Ishikawa (cell line): ENCODE data around the gene BPIFA3.

Source experiments
- CEBPB ChIP-seq: IDR thresholded peaks from 2 replicates; pipeline ENCODE4 v1.6.1; 2012
- CREB1 ChIP-seq: IDR thresholded peaks from 2 replicates; pipeline ENCODE4 v1.6.1; 2012; ENCODE audit warnings: low read depth
- EGR1 ChIP-seq: IDR thresholded peaks from 2 replicates; pipeline ENCODE4 v1.6.1; 2012
- EP300 ChIP-seq: IDR thresholded peaks from 2 replicates; pipeline ENCODE4 v1.6.1; 2012; ENCODE audit warnings: borderline replicate concordance
- FOXM1 ChIP-seq: IDR thresholded peaks from 2 replicates; pipeline ENCODE4 v1.6.1; 2012; ENCODE audit warnings: low read depth, borderline replicate concordance
- NFIC ChIP-seq: IDR thresholded peaks from 2 replicates; pipeline ENCODE4 v1.6.1; 2012
- RAD21 ChIP-seq: IDR thresholded peaks from 2 replicates; pipeline ENCODE4 v1.6.1; 2012; ENCODE audit warnings: low read depth
- TAF1 ChIP-seq: IDR thresholded peaks from 2 replicates; pipeline ENCODE4 v1.6.1; 2012; ENCODE audit warnings: low read depth, mild to moderate bottlenecking
- TCF12 ChIP-seq: IDR thresholded peaks from 2 replicates; pipeline ENCODE4 v1.6.1; 2012; ENCODE audit warnings: low read depth
- TEAD4 ChIP-seq: IDR thresholded peaks from 2 replicates; pipeline ENCODE4 v1.6.1; 2012
- YY1 ChIP-seq: IDR thresholded peaks from 2 replicates; pipeline ENCODE4 v1.6.1; 2012; ENCODE audit warnings: low read depth
- ZBTB7A ChIP-seq: IDR thresholded peaks from 2 replicates; pipeline ENCODE4 v1.6.1; 2012; ENCODE audit warnings: low read depth
- TF ChIP-seq, protein P1 (sequence below): IDR thresholded peaks from 2 replicates; pipeline ENCODE4 v1.6.1; 2012
- TF ChIP-seq, protein P2 (sequence below): IDR thresholded peaks from 2 replicates; pipeline ENCODE4 v1.6.1; 2012
- TF ChIP-seq, protein P3 (sequence below): IDR thresholded peaks from 2 replicates; pipeline ENCODE4 v1.6.1; 2012; ENCODE audit warnings: low read depth, mild to moderate bottlenecking

BPIFA3 gene

DNA sequence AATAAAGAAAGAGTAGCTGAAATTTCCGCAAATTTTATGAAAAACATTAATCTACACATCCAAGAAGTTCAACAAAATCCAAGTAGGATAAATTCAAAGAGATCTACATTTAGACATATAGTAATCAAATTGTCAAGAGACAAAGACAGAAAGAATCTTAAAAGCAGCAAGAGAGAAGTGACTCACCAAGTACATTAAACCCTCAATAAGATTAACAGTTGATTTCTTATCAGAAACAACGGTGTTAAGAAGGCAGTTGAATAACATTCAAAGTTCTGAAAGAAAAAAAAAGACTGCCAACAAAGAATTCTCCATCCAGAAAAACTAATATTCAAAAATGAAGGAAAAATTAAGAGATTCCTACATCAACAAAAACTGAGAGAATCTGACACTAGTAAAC, 37.9 kb downstream of the BPIFA3 start:
- no peak for TF ChIP-seq RAD21
- TF ChIP-seq, protein P1, sequence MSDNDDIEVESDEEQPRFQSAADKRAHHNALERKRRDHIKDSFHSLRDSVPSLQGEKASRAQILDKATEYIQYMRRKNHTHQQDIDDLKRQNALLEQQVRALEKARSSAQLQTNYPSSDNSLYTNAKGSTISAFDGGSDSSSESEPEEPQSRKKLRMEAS: no peak

DNA sequence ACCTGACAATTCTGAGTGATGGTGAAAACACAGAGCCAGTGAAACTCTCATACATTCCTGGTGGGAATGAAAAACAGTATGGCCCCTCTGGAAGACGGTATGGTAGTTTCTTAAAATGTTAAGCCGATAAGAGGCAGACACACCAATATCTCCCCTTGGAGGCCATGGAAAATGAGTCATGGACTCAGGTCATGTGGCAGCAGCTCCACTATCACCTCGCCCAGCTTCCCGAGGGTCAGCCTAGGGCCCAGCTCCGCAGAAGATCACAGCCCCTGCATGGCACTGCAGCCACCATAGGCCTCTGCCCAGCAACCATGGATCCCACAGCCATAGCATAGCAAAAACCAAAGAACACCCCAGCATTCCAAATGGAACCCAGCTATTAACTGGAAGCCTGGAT, 40.1 kb downstream of the BPIFA3 start:
- TF ChIP-seq RAD21 (no peak), NFIC (no peak), CREB1 (no peak), FOXM1 (no peak)
- TF ChIP-seq, protein P2, sequence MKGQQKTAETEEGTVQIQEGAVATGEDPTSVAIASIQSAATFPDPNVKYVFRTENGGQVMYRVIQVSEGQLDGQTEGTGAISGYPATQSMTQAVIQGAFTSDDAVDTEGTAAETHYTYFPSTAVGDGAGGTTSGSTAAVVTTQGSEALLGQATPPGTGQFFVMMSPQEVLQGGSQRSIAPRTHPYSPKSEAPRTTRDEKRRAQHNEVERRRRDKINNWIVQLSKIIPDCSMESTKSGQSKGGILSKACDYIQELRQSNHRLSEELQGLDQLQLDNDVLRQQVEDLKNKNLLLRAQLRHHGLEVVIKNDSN: no peak

DNA sequence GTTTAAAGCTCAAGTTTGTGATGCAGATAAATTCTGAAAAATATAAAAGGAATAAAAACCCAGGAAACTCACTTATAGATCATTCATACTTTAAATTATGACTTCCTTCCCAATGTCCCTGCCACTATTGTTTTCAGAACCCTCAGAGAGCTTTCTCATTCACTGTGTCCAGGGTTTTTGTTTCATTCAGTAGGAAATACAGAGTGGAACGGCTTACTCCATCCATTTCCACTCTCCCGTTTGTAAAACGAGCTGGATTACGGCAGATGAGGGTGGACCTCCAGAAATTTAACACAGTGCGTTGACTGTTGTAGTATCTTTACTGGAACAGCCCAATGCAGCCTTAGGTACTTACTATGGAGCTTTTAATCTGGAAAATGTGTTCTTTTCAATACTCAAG, 42.2 kb downstream of the BPIFA3 start:
- TF ChIP-seq YY1: no peak
- TF ChIP-seq, protein P2: no peak
- no peak for TF ChIP-seq FOXM1
- TF ChIP-seq EP300: no peak
- no peak for TF ChIP-seq TCF12
- TF ChIP-seq RAD21: no peak
- no peak for TF ChIP-seq NFIC
- TF ChIP-seq ZBTB7A: no peak

DNA sequence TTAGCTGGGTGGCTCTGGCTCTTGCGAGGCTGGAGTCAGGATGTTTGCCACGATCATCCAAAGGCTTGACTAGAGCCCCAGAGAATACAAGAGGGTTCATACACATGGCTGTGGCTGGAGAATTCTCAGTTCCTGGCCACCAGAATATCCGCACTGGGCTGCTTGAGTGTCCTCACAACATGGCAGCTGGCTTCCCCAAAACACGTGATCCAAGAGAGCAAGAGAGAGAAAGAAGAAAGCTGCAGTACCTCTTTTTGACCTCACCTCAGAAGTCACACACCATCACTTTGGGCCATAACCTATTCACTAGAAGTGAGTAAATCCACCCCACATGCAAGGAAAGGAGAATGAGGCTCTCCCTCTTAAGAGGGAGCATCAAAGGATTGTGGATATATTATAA, 44.3 kb downstream of the BPIFA3 start:
- TF ChIP-seq TCF12 (no peak), NFIC (no peak), TEAD4 (no peak), FOXM1 (no peak), ZBTB7A (no peak), TAF1 (no peak), YY1 (no peak), CEBPB (no peak), RAD21 (no peak), EP300 (no peak), EGR1 (no peak)
- TF ChIP-seq, protein P2: no peak
- TF ChIP-seq, protein P3, sequence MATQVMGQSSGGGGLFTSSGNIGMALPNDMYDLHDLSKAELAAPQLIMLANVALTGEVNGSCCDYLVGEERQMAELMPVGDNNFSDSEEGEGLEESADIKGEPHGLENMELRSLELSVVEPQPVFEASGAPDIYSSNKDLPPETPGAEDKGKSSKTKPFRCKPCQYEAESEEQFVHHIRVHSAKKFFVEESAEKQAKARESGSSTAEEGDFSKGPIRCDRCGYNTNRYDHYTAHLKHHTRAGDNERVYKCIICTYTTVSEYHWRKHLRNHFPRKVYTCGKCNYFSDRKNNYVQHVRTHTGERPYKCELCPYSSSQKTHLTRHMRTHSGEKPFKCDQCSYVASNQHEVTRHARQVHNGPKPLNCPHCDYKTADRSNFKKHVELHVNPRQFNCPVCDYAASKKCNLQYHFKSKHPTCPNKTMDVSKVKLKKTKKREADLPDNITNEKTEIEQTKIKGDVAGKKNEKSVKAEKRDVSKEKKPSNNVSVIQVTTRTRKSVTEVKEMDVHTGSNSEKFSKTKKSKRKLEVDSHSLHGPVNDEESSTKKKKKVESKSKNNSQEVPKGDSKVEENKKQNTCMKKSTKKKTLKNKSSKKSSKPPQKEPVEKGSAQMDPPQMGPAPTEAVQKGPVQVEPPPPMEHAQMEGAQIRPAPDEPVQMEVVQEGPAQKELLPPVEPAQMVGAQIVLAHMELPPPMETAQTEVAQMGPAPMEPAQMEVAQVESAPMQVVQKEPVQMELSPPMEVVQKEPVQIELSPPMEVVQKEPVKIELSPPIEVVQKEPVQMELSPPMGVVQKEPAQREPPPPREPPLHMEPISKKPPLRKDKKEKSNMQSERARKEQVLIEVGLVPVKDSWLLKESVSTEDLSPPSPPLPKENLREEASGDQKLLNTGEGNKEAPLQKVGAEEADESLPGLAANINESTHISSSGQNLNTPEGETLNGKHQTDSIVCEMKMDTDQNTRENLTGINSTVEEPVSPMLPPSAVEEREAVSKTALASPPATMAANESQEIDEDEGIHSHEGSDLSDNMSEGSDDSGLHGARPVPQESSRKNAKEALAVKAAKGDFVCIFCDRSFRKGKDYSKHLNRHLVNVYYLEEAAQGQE: no peak

DNA sequence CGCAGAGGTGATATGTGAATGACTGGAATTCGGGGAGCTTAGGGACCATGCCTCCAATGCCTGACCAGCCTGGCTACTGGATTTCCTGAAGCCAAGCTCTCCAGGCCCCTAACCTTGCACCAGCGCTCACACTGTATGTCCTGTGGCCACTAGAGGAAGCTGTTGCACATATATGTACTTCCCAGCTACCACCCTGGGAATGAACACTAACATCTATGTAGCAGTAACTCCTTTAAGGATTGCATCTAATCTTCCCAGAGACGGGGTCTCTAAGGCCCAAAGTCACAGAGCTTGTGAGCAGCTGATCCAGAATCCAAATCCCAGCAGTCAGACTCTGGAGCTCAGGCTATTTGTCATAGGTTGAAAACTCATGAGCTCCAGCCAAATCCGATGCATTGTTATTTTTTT, 45.5 kb downstream of the BPIFA3 start:
- TF ChIP-seq RAD21: peak; percentile 87
- TF ChIP-seq TAF1: no peak

DNA sequence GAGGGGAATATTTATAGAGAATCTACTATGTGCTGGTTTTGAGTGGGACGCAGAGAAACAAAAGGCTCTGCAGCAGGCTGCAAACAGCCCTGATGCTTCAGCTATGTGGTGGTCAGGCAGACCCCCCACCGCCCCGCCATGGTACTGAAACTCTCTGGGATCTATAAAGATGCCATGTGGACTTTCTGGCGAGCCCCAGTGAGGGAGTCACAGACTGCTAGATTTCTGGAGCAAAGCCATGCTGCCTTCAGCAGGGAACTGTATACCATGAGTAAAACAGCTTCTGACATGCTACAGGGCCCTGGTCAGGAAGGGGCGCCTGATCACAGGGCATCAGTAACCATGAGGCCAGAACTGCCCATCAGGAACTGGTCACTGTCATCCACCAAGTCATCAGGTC, 46.6 kb downstream of the BPIFA3 start:
- no peak for TF ChIP-seq NFIC
- TF ChIP-seq, protein P2: no peak
- no peak for TF ChIP-seq EGR1
- no peak for TF ChIP-seq TCF12
- TF ChIP-seq CEBPB: no peak
- no peak for TF ChIP-seq CREB1
- TF ChIP-seq YY1: no peak

DNA sequence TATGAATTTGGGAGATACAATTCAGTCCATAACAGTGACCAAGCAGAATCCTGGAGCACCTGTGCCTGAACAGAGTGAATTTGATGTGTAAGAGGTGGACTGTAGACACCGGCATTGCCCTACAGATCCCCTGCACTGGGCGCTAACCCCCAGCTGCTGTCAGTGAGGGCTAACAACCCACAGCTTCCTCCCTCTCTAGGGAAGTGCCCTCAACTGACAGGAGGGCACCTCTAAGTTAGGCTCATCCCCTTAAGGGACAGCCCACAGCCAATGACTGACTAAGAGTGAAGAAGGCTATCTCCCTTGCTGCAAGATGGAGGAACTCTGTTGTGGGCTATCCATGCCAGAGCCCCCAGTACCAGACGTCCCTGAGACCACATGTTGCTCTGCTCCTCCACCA, 50.5 kb downstream of the BPIFA3 start:
- TF ChIP-seq RAD21 (no peak), CEBPB (no peak), FOXM1 (no peak), TCF12 (no peak), ZBTB7A (no peak), YY1 (no peak), TAF1 (no peak), NFIC (no peak), TEAD4 (no peak), EP300 (no peak), EGR1 (no peak)
- TF ChIP-seq, protein P3: no peak
- TF ChIP-seq, protein P2: no peak
- TF ChIP-seq, protein P1: no peak
